AG08395 (cell line): Measurements from ENCODE around the gene RHOD.

Experiments used
- DNase-seq: peaks from one replicate; pipeline ENCODE4 v3.0.0; 2012; ENCODE audit warnings: mixed read lengths, low spot score

Gene RHOD

GRCh38 chr11:67056267-67057204 is at the start of gene RHOD:
RHOD (plus strand) TSS chr11:67056847; CDS start chr11:67056903, 56 bp downstream.
- DNase-seq, result peak; percentile 54

DNA sequence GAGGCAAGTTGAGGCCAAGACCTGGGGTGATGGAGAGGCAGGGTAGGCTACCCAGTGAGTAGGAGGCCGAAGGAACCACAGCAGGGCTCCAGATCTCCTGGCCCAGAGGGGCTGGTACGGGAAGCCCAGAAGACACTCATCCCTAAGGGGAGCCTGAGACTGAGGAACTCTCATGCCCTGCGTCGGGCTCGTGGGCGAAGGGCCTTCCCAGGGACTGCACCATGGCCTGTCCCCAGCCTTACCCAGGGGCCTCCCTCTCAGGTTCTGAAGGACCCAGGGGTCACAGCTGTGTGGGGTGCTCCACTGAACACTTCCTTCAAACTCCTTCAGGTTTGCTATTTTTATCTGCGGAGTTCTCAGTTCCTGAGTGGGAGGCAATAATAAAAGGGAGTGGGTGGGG is 49.5 kb upstream of the RHOD start:
- DNase-seq, result no peak

- DNase-seq, result no peak
These were observed 46.2 kb upstream of the RHOD start for GRCh38 chr11:67010296-67010905.

DNA sequence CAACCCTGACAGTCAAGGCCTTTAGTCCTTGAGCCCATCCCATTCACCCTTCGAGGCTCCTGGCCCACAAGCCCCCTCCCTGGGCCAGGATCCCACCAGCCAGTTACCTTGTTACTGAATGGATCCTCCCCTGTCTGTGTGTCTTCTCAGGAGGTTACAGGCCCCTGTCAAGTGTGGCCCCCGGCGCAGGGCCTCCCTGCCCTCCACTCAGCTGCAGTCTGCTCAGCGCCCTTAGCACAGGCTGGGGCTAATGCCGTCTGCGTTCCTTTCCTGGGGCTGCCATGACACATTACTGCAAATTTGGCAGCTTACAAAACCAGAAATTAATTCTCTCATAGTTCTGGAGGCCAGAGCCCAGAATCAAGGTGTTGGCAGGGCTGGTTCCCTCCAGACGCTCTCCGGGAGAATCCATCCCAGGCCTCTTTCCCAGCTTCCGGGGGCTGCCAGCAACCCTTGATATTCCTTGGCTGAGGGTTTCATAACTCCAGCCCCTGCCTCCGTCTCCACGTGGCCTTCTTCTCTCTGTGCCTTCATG is 43.1 kb upstream of the RHOD start:
- no peak for DNase-seq

DNA sequence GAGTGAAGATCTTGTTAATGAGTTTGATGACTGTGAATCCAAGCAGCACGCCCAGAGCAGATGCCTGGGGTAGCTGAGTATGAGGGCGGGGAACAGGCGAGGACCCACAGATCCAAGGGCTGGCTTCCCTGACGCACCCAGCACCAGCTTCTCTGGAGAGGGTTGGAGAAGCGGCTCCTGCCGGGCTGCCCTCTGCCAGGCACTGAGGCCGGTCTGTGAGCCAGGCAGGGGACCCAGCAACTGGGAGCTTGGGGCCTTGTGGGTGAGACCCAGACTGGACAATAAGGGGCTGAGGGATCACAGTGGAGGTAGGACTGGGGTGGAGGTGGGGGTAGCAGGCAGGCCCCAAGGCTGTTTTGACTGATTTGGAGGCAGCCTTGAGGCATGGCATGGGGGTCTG is 42.3 kb upstream of the RHOD start:
- no peak for DNase-seq

- no peak for DNase-seq
These were observed 41.6 kb upstream of the RHOD start for GRCh38 chr11:67015048-67015447.

DNA sequence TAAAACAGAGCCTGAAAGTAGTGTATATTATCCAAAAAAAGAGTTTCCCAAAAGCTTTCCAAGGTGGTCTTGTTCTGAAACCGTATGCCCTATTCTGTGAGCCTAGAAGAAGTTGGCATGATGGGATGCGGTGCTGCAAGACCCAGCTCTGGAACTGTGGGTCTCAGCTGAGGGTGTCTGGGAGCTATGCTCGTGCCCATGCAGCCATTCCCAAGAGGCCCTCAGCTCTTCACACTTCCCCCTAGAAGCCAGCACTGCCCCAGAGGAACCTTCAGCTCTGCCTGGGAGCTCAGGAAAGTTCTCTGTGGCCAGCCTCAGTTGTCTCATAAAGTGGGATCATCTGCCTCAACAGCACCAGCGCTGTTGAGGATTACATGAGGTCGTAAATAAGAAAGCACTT is 40.1 kb upstream of the RHOD start:
- DNase-seq, result no peak

GRCh38 chr11:67020949-67021348 is 35.7 kb upstream of the RHOD start:
- no peak for DNase-seq

- DNase-seq, result no peak
These were observed 34.2 kb upstream of the RHOD start for GRCh38 chr11:67022341-67022933.

DNA sequence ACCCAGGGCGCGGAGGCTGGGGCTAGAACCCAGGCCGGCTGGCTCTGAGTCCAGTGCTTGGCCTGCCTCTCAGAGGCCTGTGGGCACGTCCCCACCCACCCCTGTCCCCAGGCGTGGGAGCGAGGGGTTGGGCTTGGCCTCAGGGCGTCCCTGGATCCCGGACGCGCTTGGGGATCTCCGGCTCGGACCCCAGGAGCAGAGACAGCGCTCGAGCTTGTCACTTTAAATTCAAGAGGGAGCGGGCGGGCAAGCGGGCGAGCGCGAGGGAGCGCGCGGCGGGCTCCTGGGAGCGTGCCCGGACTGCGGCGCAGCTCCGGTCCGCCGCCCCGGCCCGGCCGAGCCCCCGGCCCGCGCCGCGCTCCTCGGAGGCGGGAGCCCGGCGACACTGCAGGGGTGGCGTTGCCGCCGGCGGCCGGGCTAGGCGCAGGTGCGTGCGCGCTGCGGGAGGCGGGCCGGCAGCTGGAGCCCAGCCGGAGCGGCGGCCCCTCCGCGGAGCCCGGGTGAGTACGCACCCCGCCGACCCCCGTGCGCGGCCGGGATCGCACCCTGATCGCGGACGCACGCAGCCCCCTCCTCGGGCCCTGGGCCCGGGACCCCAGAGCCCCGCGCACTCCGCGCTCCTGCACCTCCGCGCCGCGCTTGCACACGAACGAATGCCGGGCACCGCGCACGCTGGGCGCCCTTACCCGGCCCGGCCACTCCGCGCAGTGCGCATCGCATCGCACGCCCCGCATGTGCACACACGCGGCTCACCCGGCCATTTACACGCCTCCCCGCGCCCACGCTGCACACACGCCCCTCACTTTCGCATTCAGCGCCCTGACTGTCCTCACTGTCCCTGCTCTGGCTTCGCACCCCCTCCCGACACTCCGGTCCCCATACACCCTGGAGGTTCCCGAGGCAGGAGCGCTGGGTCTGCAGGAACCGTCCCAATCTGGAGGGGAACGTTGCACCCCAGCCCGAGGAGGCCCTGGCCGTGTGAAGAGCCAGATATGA is 33.4 kb upstream of the RHOD start, which contains the start of gene SYT12:
TSS of gene SYT12 (plus strand) at position 174 of the 996 bp plus-strand sequence. CDS start 7,011 bp downstream, outside the sequence.
- peak; percentile 19 for DNase-seq

- no peak for DNase-seq
These were observed 32.7 kb upstream of the RHOD start for GRCh38 chr11:67023957-67024353.

DNA sequence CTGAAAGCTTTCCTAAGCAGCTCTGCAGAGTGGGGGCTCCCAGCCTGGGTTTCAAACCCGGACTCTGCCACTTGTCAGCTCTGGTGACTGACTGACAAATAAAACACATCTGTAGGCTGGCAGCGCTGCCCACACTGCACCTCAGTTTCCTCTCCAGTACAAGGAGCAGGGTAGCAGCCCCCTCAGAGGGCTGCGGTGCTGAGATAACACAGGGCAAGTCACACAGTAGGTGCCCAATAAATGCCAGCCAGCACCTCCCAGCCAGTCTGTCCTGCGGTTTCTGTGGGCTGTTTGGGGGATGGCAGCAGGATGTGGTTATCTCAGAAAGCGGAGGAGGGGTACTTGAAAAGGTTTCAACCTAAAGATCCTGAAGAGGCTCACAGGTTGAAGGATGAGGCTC is 32.2 kb upstream of the RHOD start:
- no peak for DNase-seq

GRCh38 chr11:67024966-67025365 is 31.7 kb upstream of the RHOD start:
- DNase-seq, result no peak

GRCh38 chr11:67025750-67026149 is 30.9 kb upstream of the RHOD start:
- DNase-seq, result no peak

DNA sequence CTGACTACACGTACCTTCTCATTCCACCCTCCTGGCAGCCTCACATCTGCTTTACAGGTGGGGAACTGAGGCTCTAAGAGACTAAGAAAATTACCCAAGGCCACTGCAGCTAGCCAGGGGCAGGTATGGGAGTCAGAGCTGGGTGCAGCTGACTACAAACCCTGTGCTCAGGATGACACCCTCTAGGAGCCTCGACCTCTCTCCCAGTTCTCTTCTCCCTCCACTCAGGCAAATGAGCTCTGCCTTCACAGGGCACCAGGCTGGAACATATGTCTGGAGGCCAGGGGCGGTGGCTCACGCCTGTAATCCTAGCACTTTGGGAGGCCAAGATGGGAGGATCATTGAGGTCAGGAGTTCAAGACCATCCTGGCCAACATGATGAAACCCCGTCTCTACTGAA is 29.7 kb upstream of the RHOD start:
- no peak for DNase-seq

DNA sequence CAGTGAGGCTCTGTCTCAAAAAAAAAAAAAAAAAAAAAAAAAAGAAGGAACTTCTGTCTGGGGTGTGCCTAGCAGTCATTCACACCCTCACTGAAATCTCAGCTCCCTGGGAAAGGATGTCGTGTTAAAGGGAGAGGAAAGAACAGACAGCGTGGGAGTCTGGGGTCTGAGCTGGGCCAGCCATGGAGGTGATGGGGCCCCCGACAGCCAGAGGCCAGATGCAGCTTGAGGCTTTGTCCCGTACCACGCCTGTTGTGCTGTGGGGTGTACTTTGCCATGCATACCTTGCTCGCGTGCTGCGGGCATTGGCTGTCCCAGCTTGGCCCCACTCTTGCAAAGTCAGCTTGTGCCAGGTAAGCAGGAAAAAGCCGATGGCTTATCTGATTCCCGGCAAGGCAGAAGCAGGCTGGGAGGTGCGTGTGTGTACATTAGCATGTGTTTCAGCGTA is 29.1 kb upstream of the RHOD start:
- no peak for DNase-seq

DNA sequence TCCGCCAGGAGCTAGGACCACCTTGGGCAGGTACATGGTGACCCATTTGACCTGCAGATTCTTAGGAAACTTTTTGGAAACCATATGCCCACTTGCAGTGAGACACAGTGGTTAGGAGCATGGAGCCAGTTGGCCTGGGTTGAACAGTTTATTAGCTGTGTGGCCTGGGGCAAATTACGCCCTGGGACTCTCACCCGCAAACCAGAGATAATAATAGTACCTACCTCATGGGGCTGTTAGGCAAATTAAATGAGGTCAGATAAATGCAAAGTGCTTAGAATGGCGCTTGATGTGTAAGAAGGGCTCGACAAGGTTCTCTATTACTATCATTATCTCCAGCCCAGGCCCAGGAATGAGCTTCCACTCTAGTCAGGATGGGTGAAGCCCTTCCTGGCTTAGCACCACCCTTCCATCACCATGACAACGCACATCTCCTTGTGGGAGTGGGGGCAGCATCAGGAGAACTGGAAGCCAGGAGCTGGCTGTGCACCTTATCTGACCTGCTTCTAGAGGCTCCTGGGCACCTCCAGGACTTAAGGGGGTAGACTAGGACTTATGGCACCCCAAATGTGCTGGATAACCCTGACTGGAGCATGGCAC is 28.6 kb upstream of the RHOD start:
- no peak for DNase-seq

DNA sequence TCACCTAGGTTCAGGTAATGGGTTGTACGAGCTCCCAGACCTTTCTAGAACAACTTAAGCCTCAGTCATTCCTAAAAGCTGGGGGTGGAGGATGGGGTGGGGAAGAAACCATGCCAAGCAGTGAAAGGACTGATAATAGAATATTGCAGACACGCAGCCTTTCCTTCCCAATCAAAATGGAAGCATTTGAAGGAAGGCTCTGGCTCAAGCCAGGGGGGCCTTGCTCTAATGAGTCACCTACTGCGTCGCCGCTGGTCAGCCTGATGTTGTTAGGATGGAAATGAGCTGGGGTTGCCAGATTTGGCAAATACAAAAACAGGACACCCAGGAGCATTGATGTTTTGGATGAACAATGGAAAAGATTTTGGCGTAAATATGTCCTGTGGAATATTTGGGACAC is 27.5 kb upstream of the RHOD start:
- no peak for DNase-seq

GRCh38 chr11:67030976-67031375 is 25.7 kb upstream of the RHOD start:
- no peak for DNase-seq

- DNase-seq, result no peak
These were observed 24.7 kb upstream of the RHOD start for GRCh38 chr11:67031791-67032561.
